C4-2B (cell line): ENCODE measurements around the gene TNIP1.

ENCODE experiments used
- H3K27ac ChIP-seq: fragments of 450-650 bp; 2 replicates; pipeline ENCODE4 v1.5.1; 2017
- CTCF ChIP-seq: fragments of 450-650 bp; conservative IDR thresholded peaks from 2 replicates; pipeline ENCODE4 v1.5.1; 2017; ENCODE audit warnings: mild to moderate bottlenecking
- ZFX ChIP-seq: fragments of 450-650 bp; IDR thresholded peaks from 2 replicates; pipeline ENCODE4 v1.6.1; 2017

The TNIP1 gene

GRCh38 chr5:151110992-151111391 is 30.2 kb upstream of the TNIP1 start:
- TF ChIP-seq ZFX (no peak), CTCF (no peak)
- no peak overlapping the region for H3K27ac ChIP-seq

- TF ChIP-seq ZFX, result no peak
- TF ChIP-seq CTCF, result no peak
- no peak overlapping the region for H3K27ac ChIP-seq
These were observed 29.4 kb upstream of the TNIP1 start for GRCh38 chr5:151110122-151110681.

- no peak overlapping the region for H3K27ac ChIP-seq
- TF ChIP-seq CTCF (no peak), ZFX (no peak)
These were observed 27.7 kb upstream of the TNIP1 start for GRCh38 chr5:151108566-151108965.

- TF ChIP-seq ZFX (no peak), CTCF (no peak)
These were observed 27.1 kb upstream of the TNIP1 start for GRCh38 chr5:151107738-151108520.

GRCh38 chr5:151107084-151107483 is 26.2 kb upstream of the TNIP1 start:
- TF ChIP-seq CTCF (no peak), ZFX (no peak)
- no peak overlapping the region for H3K27ac ChIP-seq

More at GRCh38 chr5:151107738-151108520, 27.1 kb upstream of the TNIP1 start:
- H3K27ac ChIP-seq, result no peak overlapping the region

- TF ChIP-seq CTCF, result no peak
- no peak for TF ChIP-seq ZFX
- no peak overlapping the region for H3K27ac ChIP-seq
These were observed 25.7 kb upstream of the TNIP1 start for GRCh38 chr5:151106509-151106908.

- no peak overlapping the region for H3K27ac ChIP-seq
- TF ChIP-seq ZFX (no peak), CTCF (no peak)
These were observed 25.2 kb upstream of the TNIP1 start for GRCh38 chr5:151106043-151106442.
